GM23248 (cell line): ENCODE data around the gene ETHE1.

ENCODE experiments used
- EZH2 ChIP-seq: fragments of 200-600 bp; sonication (generic); IDR thresholded peaks from 2 replicates; pipeline ENCODE4 v1.6.1; 2018; ENCODE audit warnings: antibody characterized with exemption, mild to moderate bottlenecking; ENCODE audit not compliant: insufficient read depth, poor library complexity, severe bottlenecking
- EZH2phosphoT487 ChIP-seq: fragments of 200-600 bp; sonication (generic); IDR thresholded peaks from 2 replicates; pipeline ENCODE4 v1.6.1; 2018; ENCODE audit warnings: antibody characterized with exemption, moderate library complexity, mild to moderate bottlenecking, low read depth; ENCODE audit not compliant: insufficient read depth

DNA sequence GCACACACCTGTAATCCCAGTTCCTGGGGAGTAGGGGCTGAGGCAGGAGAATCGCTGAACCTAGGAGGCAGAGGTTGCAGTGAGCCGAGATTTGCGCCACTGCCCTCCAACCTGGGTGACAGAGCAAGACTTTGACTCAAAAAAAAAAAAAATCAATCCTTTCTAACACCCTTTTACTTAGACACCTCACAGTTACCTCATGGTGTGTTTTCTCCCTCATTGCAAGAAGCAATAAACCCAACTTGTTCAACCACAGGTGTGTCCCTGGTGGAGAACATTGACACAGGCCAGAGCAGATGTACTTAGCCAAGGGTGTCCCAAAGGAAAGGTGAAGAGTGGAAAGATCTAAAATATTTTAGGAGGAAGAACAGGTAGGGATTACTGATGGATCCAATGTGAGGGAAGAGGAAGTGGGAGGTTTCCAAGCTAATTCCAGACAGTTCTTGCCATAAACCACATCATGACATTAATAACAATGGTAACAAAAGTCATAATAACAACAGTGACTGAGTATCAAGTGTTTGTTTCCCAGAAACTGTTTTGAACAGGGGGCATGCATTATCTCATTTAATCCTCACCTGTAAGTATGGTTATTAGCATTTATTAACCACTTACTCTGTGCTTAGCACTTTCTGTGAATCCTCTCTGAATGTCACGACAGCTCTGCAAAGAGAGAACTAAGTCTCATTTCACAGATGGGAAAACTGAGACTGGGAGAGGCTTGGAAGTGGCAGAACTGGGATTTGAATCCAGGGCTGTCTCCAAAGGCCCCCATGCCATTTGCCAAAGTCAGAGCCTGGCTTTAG, 58.4 kb downstream of the ETHE1 start:
- TF ChIP-seq EZH2 (no peak), EZH2phosphoT487 (no peak)
